Inflammatory macrophage treated with lipopolysaccharide for 4 hours (primary cell): ENCODE data around the gene MAN1C1.
A peak's percentile ranks its signal among the peaks of the same experiment; 100 is the strongest.
"Not testable (repeated sequence)": the region's sequence is repeated elsewhere in the genome, so short reads cannot be mapped to it uniquely, and the experiment has no call there.

Experiments
- DNase-seq: peaks from one replicate; pipeline ENCODE4 v3.0.0-alpha.2; 2020

The MAN1C1 gene

GRCh38 chr1:25658791-25659431 is 42.3 kb downstream of the MAN1C1 start:
- no peak for DNase-seq

DNA sequence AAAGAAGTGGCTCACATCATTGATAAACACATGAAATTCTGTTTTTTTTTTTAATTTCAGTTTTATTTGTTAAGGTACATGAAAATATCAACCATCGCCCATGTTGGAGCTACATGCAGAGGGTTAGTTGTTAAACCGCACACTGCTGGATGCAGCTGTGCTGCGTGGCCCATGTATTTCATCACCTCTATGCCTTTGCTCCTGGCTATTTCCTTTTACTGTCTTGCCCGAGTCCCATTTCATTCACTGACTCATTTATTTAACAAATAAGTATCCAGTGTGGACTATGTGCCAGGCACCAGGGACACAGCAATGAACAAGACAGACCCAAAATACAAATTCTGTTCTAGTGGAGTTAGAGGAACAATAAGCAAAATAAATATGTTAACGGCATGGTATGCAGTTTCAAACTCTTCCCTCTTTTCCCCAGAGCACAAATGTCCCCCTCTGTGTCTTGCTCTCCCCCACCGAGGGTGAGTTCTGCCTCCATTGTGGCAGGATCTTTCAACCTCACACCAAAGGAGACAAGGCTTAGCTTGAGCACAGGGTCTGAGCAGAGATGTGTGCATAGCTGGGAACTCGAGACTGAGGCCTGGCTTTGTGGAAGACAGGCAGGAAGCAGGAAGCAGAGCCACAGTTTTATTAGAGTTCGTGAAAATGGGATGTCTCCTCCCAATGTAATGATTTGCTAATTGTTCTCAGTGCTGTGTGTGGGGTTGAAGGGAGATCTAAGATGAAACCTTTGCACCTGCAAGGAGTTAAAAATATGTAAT is 44.6 kb downstream of the MAN1C1 start:
- DNase-seq, result no peak

DNA sequence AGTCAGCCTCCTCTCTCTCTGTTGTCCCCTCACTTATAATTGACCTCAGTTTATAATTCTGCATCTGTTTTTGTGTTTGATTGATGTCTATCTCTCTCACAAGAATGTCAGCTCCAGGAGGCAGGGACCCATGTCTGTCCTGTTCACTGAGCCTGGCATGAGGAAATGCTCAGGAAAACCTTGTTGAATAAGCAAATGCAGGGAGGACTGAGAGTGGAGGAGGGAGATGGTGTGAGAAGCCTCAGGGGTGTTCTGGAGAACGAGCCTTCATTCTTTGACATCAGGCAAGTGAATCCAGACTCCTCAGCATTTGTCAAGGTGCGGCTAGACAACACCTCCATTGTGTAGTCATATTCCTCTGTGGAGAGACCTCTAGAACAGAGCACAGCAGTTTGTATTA is 45.5 kb downstream of the MAN1C1 start:
- DNase-seq, result no peak

GRCh38 chr1:25662959-25663358 is 46.4 kb downstream of the MAN1C1 start:
- DNase-seq, result not testable (repeated sequence)

DNA sequence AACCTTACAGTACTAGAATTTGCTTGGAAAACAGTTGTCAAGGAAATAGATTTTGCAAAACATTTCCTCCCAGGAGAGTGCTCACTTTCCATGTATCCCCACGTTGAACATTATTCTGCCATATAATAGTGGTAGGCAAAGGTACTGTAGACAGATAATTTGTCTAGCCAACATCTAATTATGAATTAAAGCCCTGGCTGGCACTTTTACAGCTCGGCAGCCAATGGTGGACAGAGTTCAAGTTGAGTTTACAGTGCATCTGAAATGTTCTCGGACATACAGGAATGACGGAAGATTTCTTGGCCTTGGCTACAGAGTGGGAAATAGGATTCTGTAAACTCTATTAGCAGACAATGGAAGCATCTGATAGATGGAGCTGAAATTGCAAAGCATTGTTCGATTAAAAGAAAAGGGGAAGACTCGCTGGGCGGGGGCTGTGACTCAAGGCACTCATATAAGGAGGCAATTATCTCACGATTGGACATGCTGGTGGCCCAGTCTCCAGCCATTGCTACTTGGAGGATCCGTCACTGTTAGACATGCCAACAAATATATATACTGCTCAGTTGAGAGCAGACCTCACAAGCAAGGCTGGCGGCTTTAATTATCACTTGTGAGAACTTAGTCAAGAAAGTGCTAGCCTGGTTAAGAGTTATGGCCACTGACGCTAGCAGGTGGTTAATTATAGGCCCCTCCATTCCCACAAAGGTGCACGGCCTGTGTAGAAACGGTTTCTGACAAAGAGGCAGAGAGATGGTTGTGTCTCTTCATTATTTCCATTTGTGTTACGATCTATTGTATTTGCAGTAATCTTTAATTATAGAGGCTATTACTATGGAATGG is 48.0 kb downstream of the MAN1C1 start:
- DNase-seq, result no peak

GRCh38 chr1:25666460-25666859 is 49.9 kb downstream of the MAN1C1 start:
- DNase-seq, result no peak

DNA sequence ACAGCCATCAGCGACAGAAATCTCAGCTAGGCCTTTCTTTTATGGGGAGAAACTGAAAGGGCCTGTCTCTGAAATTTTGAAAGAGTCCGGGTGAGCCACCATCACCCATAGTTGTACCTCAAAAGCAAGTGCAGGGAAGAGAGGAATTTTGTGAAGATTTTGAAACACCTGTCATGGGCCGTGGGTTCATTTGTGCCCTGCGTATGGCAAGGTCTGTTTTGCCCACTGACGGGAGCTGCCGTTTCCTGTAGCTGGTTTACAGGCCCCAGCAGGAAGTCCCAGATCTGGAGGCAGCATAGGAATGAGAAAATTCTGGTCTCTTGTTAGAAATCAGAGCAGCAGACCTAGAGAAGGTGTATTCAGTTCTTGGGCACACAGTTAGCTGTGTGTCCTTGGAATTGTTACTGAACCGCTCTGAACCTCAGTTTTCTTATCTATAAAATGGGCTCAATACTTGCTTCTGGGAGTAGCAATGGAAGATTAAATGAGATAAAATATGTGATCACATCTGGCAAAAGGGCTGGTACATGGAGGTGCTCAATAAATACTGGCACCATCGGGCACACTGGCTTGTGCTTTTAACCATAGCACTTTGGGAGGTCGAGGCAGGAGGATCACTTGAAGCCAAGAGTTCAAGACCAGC is 52.5 kb downstream of the MAN1C1 start:
- no peak for DNase-seq

- no peak for DNase-seq
Observed at GRCh38 chr1:25669781-25670567, 53.4 kb downstream of the MAN1C1 start.

- no peak for DNase-seq
Observed at GRCh38 chr1:25671929-25672328, 55.3 kb downstream of the MAN1C1 start.

DNA sequence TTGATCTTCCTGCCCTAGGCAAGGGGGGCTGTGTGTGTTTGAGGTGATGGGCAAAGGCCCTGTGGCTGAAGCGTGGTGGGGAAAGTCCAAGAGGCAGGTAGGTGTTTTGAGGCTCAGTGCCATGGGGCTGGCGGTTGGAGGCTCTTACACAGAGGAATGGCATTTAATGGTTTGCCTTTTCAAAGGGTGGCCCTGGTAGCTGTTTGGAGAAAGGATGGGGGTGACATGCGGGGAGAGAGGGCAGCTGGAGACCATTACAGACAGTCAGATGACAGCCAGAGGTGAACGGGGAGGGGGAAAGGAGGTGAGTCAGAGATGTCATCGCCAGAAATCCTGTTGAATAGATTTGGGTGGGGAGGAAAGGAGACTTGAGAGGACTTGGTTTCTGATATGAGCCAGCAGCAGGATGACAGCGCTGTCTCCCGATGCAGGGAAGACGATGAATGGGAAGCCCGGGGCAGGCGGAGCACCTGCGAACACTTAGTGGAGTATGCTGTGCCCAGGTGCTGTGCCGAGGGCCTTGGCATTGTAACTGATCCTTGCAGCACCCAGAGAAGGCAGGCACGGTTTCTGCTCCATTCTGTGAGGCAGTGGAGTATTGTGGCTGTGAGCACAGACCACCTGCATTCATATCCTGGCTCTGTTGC is 56.3 kb downstream of the MAN1C1 start:
- no peak for DNase-seq

DNA sequence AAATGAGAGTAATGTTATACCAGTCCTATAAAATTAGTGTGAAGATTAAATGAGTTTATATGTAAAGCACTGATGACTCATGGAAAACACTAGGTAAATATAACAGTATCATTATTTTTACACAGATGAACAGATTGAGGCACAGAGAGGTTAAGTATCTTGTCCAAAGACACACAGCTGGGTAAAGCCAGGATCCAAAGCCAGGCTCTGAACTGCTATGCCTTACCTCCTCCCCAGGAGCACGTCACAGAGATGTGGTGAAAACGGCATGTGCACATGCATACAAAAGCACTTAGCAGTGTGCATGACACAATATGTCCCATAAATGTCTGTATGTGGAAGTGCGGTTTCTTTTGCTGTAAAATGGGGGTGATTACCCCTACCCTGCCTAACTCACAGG is 56.9 kb downstream of the MAN1C1 start:
- no peak for DNase-seq

DNA sequence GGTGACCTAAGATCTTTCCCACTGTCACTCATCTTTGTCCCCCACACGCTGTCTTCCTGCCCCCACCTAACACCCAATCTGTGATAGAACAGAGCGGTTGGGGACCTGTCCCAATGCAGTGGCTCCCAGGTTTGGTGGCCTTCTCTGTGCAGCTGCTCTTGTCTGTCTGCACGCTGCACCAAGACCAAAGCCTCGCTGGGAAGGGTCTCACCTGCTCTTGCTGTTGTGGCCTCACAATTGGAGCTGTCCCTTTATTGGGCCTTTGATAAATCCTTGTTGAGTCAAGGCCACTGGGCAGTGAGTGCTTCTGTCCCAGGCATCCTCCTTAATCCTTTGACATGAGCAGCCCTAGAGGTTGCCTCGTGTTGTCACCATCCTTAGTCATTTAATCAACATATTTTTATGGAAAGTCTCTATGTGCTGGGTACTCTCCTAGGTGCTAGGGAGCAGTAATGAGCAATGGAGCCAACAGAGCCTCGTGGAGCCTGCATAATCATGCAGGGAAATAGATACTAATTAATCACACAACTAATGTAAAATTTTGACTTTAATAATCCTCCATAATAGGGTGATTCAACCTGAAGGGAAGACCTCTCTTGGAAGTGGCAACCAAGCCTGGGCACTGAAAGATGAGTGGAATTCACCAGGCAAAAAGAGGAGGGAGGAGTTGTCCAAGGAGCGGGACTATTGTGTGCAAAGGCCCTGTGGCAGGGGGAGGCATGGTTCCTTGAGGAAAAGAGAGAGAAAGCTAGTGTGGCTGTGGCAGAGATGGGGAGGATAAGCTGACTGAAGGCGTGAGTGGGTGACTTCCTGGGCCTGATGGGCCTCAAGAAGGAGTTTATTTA is 57.6 kb downstream of the MAN1C1 start:
- no peak for DNase-seq

GRCh38 chr1:25674807-25675084 is 58.2 kb downstream of the MAN1C1 start:
- DNase-seq, result no peak

DNA sequence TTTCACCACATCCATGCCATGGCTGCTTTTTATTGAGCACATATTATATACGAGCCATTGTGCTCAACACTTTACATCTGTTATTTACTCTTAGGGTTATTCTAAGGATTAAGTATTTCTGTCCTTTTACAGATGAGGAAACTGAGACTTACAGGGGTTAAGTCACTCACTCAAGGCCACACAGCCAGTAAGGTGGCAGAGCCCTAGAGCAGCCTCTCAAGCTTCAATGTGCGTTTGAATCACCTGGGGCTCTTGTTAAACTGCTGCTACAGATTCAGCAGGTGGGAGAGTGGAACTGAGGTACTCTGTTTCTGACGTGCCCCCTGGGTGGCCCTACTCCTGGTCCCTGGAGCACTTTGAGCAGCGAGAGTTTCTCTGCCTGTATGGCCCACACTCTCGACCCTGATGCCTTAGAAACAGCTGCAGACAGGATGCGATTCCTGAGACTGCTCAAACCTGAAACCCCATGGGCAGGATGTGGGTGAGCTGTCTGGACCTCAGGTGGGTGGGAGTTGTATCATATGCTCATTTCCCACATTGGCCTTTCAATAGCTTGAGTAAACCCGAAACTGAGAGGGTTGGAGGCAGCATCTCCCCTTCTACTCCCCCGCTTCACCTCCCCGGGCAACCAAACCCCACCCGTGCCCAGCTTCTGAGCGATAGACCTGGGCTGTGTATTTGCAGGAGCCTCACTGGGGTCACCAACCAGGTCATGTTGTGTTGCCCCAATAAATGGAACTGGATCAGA is 59.3 kb downstream of the MAN1C1 start:
- no peak for DNase-seq

DNA sequence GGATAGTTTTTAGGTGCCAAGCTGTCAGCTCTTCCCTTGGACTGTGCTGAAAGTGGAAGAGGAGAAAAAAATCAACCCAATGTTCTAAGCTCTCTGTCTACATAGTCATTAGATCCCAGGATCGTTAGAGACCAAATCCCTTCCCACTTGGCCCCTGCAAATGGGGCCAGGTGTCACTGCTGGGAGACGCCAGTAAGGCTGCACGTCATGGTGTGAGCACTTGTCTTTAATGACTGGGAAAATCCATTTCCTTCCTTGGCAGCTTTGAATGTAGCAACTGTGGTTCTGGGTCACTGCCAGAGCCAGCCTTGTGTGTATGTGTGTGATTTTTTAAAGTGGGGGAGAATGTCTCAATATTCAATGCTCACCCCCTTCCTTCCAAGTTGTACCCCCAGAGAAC is 59.9 kb downstream of the MAN1C1 start:
- no peak for DNase-seq

- no peak for DNase-seq
Observed at GRCh38 chr1:25677193-25677773, 60.7 kb downstream of the MAN1C1 start.

GRCh38 chr1:25679171-25679570 is 62.6 kb downstream of the MAN1C1 start:
- DNase-seq, result peak; percentile 57

GRCh38 chr1:25680701-25681100 is 64.1 kb downstream of the MAN1C1 start:
- no peak for DNase-seq

DNA sequence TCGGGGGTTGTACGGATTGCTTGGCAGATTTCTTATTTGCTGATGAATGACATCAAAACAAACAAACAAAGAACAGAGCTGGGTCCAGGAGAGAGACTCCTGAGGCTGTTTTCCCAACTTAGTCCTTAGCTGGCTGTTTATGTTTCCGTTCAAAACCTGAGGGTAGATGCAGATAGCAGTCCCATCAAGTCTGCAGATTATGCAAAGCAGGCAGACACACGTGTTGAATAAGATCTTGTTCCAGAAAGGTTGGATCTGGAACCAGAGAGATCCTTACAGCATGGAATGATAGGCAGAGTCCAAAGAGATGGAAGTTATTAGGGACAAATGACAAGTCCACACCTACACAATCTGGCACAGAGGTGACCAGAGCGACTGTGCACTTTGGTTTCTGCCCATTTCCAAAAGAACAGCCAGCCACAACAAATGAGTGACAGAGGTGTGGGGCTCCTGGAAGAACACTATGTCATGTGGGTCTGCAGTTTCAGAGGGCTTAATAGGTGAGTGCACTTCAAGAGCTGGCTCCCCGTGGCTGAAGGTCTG is 65.5 kb downstream of the MAN1C1 start:
- no peak for DNase-seq

DNA sequence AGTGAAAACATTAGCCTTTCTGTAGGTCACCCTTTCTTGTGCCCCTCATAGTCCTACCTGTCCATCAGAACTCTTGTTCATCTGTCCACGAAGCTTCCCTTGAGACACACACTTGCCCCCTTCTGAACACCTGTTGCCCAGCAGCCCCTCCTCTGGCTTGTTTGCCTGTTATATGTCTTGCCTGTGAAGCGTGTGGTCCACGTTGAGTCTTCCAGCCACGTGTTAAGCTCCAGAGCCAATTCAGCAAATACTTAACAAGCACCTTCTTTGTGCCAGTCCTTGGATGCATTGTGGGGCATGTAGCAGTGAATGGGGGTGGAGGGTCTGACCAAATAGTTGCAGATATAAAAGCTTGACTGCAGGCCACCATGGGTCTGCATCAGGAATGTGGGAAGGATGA is 66.6 kb downstream of the MAN1C1 start:
- DNase-seq, result no peak
